HepG2 (cell line): ENCODE measurements around the gene TMX1. TPM values are rescaled to one million over a fixed set of nuclear protein-coding genes. Genes with fewer than 3 reads are reported as not detected.

ENCODE experiments used
- FOSL2 ChIP-seq: sonication (generic); formaldehyde crosslinking; IDR thresholded peaks from 2 replicates; pipeline ENCODE4 v1.4.0; 2020; ENCODE audit warnings: missing genetic modification reagents
- GLI4 ChIP-seq: sonication (generic); formaldehyde crosslinking; IDR thresholded peaks from 2 replicates; pipeline ENCODE4 v1.5.1; 2020; ENCODE audit warnings: missing genetic modification reagents, mild to moderate bottlenecking, moderate library complexity, borderline replicate concordance
- HOXA5 ChIP-seq: sonication (generic); formaldehyde crosslinking; IDR thresholded peaks from 2 replicates; pipeline ENCODE4 v1.4.0; 2020; ENCODE audit warnings: missing genetic modification reagents
- MAZ ChIP-seq, 2 experiments: sonication (generic) in 1 of 2; formaldehyde crosslinking in 1 of 2; IDR thresholded peaks; 2 replicates each; pipeline versions ENCODE4 v1.5.0 to v1.6.1; 2012 to 2020; ENCODE audit warnings: low read depth in 2 of 2, mild to moderate bottlenecking in 2 of 2, borderline replicate concordance in 1 of 2, improper control_type of control experiment in 1 of 2, low read length in 1 of 2, missing genetic modification reagents in 1 of 2, moderate library complexity in 1 of 2
- MED13 ChIP-seq: sonication (generic); formaldehyde crosslinking; IDR thresholded peaks from 2 replicates; pipeline ENCODE4 v1.5.0; 2020; ENCODE audit warnings: missing genetic modification reagents
- MIER2 ChIP-seq: IDR thresholded peaks from 2 replicates; pipeline ENCODE4 v1.6.1; 2016; ENCODE audit warnings: missing biosample characterization, missing genetic modification reagents
- NFATC3 ChIP-seq: sonication (generic); formaldehyde crosslinking; IDR thresholded peaks from 2 replicates; pipeline ENCODE4 v1.5.1; 2020; ENCODE audit warnings: mild to moderate bottlenecking, missing genetic modification reagents
- NFIB ChIP-seq: sonication (generic); formaldehyde crosslinking; IDR thresholded peaks from 2 replicates; pipeline ENCODE4 v1.9.0; 2021; ENCODE audit warnings: missing genetic modification reagents, mild to moderate bottlenecking, borderline replicate concordance
- NFKB2 ChIP-seq: sonication (generic); formaldehyde crosslinking; IDR thresholded peaks from 2 replicates; pipeline ENCODE4 v1.4.0; 2020; ENCODE audit warnings: missing genetic modification reagents, borderline replicate concordance
- SRF ChIP-seq: IDR thresholded peaks from 2 replicates; pipeline ENCODE4 v1.6.1; 2011; ENCODE audit warnings: mild to moderate bottlenecking, low read depth, low read length, moderate library complexity
- WIZ ChIP-seq: sonication (generic); formaldehyde crosslinking; IDR thresholded peaks from 2 replicates; pipeline ENCODE4 v1.5.1; 2020; ENCODE audit warnings: mild to moderate bottlenecking, missing genetic modification reagents
- ZBTB21 ChIP-seq: sonication (generic); formaldehyde crosslinking; IDR thresholded peaks from 2 replicates; pipeline ENCODE4 v1.4.0; 2020; ENCODE audit warnings: missing genetic modification reagents
- ZBTB42 ChIP-seq: sonication (generic); formaldehyde crosslinking; IDR thresholded peaks from 2 replicates; pipeline ENCODE4 v1.5.0; 2020; ENCODE audit warnings: mild to moderate bottlenecking, missing genetic modification reagents
- ZNF530 ChIP-seq: sonication (generic); formaldehyde crosslinking; IDR thresholded peaks from 2 replicates; pipeline ENCODE4 v1.5.0; 2020; ENCODE audit warnings: low read depth, mild to moderate bottlenecking, missing genetic modification reagents
- ZNF724P ChIP-seq: sonication (generic); formaldehyde crosslinking; IDR thresholded peaks from 2 replicates; pipeline ENCODE4 v1.8.0; 2022; ENCODE audit warnings: missing genetic modification reagents, borderline replicate concordance
- ZNF816 ChIP-seq: sonication (generic); formaldehyde crosslinking; IDR thresholded peaks from 2 replicates; pipeline ENCODE4 v1.8.0; 2022; ENCODE audit warnings: missing genetic modification reagents, mild to moderate bottlenecking, borderline replicate concordance
- polyA plus RNA-seq, 8 experiments: library from polyadenylated mRNA; depleted of rRNA in 3 of 8; stranded (reverse) in 7 of 8; unstranded in 1 of 8; fragments of >200 nt; fragmentation: Illumina TruSeq in 4 of 8; extraction: Trizol in 4 of 8; gene quantifications; 2 replicates each; pipeline versions ENCODE4 v1.2.1 to v1.2.3, GENCODE V29; 2011 to 2016; ENCODE audit warnings: low read depth in 4 of 8, missing spikeins in 1 of 8, mixed read lengths in 1 of 8; ENCODE audit not compliant: insufficient read depth in 1 of 8
- total RNA-seq, 5 experiments: library from RNA; depleted of rRNA; stranded (reverse); fragments of >200 nt; fragmentation: Illumina TruSeq; extraction: Trizol; gene quantifications; 2 replicates each; pipeline ENCODE4 v1.2.3, GENCODE V29; 2016; ENCODE audit warnings: low read depth in 1 of 5
- TF ChIP-seq, protein P1 (sequence below): sonication (generic); formaldehyde crosslinking; IDR thresholded peaks from 2 replicates; pipeline ENCODE4 v1.4.0; 2020; ENCODE audit warnings: missing genetic modification reagents
- TF ChIP-seq, protein P2 (sequence below): IDR thresholded peaks from 2 replicates; pipeline ENCODE4 v1.6.1; 2016; ENCODE audit warnings: mild to moderate bottlenecking

Gene TMX1
- total and polyA plus RNA-seq, 2 of the 13 experiments (the other 11 are each of a cell fraction or from before 2014, with no cell fraction given): 23.0 to 56.8 TPM

DNA sequence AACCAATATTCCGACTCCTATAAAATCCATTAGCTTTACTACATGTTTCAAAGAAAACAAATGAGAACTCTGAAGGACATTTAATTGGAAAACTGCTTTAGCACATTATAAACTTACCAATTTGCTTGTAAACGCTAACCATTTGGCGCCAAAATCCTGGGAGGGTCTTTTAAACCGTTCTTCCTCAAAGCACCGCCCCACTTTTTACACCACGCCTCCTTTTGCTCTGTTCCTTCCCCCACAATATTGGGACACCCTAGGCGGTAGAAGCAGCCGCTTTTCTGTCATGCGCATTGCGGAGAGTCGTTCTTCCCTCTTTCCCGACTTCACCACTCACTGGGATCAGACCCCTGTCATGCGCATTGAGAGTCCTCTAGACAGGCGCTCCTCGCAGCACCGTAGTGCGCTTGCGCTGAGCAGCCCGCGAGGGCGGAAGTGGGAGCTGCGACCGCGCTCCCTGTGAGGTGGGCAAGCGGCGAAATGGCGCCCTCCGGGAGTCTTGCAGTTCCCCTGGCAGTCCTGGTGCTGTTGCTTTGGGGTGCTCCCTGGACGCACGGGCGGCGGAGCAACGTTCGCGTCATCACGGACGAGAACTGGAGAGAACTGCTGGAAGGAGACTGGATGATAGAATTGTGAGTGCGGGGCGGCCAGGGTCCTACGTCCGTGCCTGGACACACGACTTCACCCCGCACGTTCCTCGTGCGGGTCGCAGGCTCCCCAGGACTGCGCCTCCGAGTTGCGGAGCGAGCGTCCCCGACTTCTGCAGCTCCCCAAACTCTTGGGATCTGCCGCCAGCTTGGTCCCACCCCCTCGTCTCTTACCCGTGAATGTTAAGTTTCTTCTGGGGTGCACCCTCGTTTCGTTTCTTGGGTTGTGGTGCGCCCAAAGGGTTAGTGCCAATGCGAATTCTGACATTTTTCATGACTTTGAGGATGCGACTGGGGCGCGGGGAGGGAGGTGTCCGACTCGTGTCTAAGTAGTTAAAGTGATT lies at the start of gene TMX1 (continued):
- TF ChIP-seq ZNF530 (CRISPR knock-in tag): no peak
- TF ChIP-seq NFATC3 (CRISPR knock-in tag): no peak
- TF ChIP-seq ZNF724P (CRISPR knock-in tag): peak; percentile 91; the same call in 1 of the 2 replicates
- TF ChIP-seq ZNF816 (CRISPR knock-in tag): peak; percentile 67; the same call in 1 of the 2 replicates
- TF ChIP-seq WIZ (CRISPR knock-in tag): peak; percentile 77; the same call in 1 of the 2 replicates
- TF ChIP-seq, protein P1, sequence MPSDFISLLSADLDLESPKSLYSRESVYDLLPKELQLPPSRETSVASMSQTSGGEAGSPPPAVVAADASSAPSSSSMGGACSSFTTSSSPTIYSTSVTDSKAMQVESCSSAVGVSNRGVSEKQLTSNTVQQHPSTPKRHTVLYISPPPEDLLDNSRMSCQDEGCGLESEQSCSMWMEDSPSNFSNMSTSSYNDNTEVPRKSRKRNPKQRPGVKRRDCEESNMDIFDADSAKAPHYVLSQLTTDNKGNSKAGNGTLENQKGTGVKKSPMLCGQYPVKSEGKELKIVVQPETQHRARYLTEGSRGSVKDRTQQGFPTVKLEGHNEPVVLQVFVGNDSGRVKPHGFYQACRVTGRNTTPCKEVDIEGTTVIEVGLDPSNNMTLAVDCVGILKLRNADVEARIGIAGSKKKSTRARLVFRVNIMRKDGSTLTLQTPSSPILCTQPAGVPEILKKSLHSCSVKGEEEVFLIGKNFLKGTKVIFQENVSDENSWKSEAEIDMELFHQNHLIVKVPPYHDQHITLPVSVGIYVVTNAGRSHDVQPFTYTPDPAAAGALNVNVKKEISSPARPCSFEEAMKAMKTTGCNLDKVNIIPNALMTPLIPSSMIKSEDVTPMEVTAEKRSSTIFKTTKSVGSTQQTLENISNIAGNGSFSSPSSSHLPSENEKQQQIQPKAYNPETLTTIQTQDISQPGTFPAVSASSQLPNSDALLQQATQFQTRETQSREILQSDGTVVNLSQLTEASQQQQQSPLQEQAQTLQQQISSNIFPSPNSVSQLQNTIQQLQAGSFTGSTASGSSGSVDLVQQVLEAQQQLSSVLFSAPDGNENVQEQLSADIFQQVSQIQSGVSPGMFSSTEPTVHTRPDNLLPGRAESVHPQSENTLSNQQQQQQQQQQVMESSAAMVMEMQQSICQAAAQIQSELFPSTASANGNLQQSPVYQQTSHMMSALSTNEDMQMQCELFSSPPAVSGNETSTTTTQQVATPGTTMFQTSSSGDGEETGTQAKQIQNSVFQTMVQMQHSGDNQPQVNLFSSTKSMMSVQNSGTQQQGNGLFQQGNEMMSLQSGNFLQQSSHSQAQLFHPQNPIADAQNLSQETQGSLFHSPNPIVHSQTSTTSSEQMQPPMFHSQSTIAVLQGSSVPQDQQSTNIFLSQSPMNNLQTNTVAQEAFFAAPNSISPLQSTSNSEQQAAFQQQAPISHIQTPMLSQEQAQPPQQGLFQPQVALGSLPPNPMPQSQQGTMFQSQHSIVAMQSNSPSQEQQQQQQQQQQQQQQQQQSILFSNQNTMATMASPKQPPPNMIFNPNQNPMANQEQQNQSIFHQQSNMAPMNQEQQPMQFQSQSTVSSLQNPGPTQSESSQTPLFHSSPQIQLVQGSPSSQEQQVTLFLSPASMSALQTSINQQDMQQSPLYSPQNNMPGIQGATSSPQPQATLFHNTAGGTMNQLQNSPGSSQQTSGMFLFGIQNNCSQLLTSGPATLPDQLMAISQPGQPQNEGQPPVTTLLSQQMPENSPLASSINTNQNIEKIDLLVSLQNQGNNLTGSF (CRISPR knock-in tag): peak; percentile 64; the same call in 1 of the 2 replicates
- TF ChIP-seq HOXA5 (CRISPR knock-in tag): no peak; the same call in 1 of the 2 replicates
- no peak; the same call in 1 of the 2 replicates for TF ChIP-seq MAZ (IDR thresholded peaks at IDR 0.05; ENCODE audit: borderline replicate concordance, low read depth, low read length)
- TF ChIP-seq MAZ (CRISPR knock-in tag; IDR thresholded peaks at IDR 0.05; ENCODE audit: low read depth): peak; percentile 76
- TF ChIP-seq NFIB (CRISPR knock-in tag): no peak
- TF ChIP-seq ZBTB21 (CRISPR knock-in tag): no peak
- TF ChIP-seq MIER2 (CRISPR knock-in tag): no peak
- no peak for TF ChIP-seq SRF
- TF ChIP-seq FOSL2: peak; percentile 38
- no peak for TF ChIP-seq GLI4 (CRISPR knock-in tag)
- TF ChIP-seq MED13: 0 out of 2 replicates have a peak, but pooled peaks have one; percentile 40
- peak; percentile 71; the same call in 1 of the 2 replicates for TF ChIP-seq NFKB2
- TF ChIP-seq, protein P2, sequence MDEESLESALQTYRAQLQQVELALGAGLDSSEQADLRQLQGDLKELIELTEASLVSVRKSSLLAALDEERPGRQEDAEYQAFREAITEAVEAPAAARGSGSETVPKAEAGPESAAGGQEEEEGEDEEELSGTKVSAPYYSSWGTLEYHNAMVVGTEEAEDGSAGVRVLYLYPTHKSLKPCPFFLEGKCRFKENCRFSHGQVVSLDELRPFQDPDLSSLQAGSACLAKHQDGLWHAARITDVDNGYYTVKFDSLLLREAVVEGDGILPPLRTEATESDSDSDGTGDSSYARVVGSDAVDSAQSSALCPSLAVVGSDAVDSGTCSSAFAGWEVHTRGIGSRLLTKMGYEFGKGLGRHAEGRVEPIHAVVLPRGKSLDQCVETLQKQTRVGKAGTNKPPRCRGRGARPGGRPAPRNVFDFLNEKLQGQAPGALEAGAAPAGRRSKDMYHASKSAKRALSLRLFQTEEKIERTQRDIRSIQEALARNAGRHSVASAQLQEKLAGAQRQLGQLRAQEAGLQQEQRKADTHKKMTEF (CRISPR knock-in tag): peak; percentile 51
- 0 out of 2 replicates have a peak, but pooled peaks have one; percentile 49 for TF ChIP-seq ZBTB42 (CRISPR knock-in tag)
